ENCODE results near the gene ACTN2.

DNA sequence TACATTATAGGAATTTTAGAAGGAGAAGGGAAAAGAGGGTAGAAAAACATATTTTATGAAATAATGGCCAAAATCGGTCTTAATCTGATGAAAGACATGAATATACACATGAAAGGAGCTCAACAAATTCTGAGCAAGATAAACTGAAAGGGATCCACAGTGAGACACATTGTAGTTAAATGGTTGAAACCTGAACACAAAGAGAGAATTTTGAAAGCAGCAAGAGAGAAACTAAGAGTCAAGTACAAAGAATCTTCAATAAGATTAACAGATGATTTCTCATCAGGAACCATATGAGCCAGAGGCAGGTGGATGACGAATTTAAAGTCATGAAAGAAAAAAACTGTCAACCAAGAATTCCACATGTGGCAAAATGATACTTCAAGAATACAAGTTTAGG, 93.0 kb downstream of the ACTN2 start:
- TF ChIP-seq POLR2AphosphoS5 (IDR thresholded peaks at IDR 0.05; ENCODE audit: insufficient read depth in 1 of 2, low read depth in 1 of 2) (no peak), POLR2A (IDR thresholded peaks at IDR 0.05) (no peak)
- TF ChIP-seq, protein P1, sequence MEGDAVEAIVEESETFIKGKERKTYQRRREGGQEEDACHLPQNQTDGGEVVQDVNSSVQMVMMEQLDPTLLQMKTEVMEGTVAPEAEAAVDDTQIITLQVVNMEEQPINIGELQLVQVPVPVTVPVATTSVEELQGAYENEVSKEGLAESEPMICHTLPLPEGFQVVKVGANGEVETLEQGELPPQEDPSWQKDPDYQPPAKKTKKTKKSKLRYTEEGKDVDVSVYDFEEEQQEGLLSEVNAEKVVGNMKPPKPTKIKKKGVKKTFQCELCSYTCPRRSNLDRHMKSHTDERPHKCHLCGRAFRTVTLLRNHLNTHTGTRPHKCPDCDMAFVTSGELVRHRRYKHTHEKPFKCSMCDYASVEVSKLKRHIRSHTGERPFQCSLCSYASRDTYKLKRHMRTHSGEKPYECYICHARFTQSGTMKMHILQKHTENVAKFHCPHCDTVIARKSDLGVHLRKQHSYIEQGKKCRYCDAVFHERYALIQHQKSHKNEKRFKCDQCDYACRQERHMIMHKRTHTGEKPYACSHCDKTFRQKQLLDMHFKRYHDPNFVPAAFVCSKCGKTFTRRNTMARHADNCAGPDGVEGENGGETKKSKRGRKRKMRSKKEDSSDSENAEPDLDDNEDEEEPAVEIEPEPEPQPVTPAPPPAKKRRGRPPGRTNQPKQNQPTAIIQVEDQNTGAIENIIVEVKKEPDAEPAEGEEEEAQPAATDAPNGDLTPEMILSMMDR (IDR thresholded peaks at IDR 0.05) = no peak
